Stimulated activated CD8-positive, alpha-beta memory T cell treated with anti-CD3 and anti-CD28 coated beads, Interleukin-2, amount 100 ng/mL, for 48 hours (primary cell): ENCODE results near the gene USF1.
"Not testable (repeated sequence)": the region's sequence is repeated elsewhere in the genome, so short reads cannot be mapped to it uniquely, and the experiment has no call there.

Experiments used
- DNase-seq, 2 donors: peaks; one replicate each; pipeline ENCODE4 v3.0.0-alpha.2; 2020; ENCODE audit warnings: low read depth in 2 of 2

The USF1 gene

GRCh38 chr1:161019751-161020495 lies 25.9 kb downstream of the USF1 start:
- DNase-seq, result no peak

DNA sequence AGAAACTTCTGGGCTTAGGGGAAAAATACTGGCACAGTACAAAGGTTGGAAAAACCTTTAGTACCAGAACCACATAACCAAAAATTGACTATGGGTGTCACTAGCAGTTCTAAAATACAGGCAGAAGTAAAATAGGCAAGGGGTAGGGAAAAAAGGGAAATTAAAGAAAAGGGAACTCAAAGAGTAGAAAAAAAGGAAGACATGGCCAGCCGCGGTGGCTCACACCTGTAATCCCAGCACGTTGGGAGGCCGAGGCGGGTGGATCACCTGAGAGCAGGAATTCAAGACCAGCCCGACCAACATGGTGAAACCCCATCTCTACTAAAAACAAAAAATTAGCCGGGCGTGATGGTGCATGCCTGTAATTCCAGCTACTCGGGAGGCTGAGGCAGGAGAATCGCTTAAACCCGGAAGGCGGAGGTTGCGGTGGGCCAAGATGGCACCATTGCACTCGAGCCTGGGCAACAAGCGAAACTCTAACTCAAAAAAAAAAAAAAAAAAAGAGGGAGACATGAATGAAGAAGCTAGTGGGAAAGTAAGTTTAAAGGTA lies 26.6 kb downstream of the USF1 start:
- DNase-seq, result not testable (repeated sequence)

DNA sequence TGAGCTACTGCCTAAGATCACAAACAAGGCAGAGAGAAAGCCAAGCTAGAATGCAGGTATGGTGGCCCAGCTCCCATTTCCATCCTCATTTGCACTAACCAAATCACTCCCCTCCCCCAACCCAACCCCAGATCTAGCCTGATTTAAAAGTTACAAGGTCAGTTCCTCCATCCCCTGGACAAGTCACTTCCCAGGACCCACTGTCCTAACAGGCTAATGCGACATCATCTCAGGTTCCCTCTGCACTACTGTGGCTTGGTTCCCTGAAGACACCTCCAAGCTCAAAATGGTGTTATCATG lies 27.2 kb downstream of the USF1 start:
- DNase-seq, result no peak

DNA sequence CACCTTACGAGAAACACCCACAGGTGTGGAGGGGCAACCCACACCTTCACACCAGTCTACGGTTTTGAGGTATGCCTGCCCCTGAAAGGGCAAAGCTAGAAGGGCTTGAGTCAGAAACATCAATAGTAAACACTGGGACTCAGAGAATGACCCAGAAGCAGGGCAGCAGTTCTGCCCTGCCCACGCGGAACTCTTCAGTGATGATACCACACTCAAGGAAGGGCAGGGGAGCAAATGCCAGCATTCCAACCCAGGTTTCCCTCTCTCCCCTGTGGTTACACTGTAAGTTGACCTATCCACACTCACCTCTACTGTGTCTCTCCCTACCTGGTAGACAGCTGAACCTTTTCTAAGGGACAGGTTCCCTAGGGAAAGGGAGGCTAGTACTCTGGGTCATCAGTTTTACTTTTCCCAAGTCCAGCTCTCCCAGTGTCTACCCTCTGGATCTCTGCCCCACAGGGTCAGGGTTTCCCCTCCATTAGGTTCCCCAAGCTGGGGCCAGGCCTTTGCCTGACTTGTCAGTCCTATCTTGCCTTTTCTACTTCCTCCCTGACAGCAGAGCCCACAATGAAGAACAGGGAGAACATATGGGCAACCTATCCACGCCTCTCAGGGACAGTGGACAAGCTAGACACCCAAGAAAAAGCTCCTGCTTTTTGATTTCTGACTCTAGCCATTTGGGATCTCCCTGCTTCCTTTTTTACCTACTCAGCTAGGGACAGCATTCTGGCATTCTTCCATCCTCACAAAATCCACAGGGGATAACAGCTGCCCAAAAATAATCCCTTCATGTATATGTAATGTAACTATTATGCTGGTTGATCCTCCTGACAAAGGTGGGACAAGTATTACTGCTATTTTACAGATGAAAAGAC lies 27.8 kb downstream of the USF1 start:
- no peak for DNase-seq

DNA sequence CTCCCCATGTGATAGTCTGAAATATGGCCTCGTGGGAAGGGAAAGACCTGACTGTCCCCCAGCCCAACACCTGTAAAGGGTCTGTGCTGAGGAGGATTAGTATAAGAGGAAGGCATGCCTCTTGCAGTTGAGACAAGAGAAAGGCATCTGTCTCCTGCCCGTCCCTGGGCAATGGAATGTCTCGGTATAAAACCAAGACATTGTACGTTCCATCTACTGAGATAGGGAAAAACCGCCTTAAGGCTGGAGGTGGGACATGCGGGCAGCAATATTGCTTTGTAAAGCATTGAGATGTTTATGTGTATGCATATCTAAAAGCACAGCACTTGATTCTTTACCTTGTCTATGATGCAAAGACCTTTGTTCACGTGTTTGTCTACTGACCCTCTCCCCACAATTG lies 28.6 kb downstream of the USF1 start:
- not testable (repeated sequence) for DNase-seq

- DNase-seq, result not testable (repeated sequence)
These were observed 29.1 kb downstream of the USF1 start for GRCh38 chr1:161016683-161017082.

- peak; percentile 63 to 64 for DNase-seq
These were observed 32.1 kb downstream of the USF1 start for GRCh38 chr1:161013488-161014230.

GRCh38 chr1:161013131-161013487 lies 32.7 kb downstream of the USF1 start:
- no peak for DNase-seq

DNA sequence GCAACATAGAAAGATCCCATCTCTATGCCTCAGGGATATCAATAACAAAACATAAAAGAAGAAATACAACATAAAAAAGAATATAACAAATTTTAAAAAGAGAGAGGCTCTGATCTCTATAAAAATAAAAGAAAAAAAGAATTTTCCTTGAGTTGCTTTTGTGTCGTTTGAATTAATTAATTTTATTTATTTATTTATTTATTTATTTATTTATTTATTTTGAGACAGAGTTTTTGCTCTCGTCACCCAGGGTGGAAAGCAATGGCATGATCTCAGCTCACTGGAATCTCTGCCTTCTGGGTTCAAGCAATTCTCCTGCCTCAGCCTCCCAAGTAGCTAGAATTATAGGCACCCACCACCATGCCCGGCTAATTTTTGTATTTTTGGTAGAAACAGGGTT lies 33.4 kb downstream of the USF1 start:
- no peak for DNase-seq

- DNase-seq, result no peak
These were observed 36.1 kb downstream of the USF1 start for GRCh38 chr1:161009602-161010211.

DNA sequence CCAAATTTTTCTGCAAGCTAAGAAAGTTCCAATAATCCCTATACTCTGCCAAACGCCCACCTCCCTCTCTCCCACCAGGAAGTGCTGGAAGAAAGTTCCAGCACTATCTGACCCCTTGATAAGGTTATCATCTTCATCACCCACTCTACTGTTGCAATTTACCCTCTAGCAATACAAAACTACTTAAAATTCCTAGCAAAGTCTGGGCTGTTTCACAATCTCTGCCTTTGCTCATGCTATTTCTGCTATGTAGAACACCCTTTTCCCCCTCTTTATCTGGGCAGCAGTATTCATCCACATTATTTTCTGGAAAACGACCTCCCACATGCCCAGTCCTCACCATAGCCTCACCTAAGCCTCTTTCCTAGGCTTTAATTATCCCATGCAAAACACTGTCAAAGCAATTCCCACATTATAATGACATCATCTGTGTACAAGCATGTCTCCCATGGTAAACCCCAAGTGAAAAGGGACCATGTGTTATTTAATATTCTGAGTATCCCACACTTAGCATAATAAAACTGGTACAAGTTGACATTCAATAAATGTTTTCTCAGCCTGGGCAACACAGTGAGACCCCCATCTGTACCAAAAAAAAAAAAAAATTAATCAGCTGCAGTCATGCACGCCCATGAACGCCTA lies 36.8 kb downstream of the USF1 start:
- no peak for DNase-seq

DNA sequence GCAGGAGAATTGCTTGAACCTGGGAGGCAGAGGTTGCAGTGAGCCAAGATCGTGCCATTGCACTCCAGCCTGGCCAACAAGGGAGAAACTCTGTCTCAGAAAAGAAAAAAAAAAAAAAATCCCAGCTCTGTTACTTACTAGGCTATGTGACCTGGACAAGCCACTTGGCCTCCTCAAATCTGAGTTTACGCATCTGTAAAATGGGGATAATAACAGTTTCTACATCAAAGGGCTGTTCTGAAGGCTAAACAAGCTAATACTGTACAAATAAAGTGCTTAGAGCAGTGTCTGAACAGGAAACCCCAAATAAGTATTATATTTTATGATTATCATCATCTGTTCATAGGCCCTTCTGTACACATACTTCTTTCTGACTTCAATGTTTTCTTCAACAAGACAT lies 38.4 kb downstream of the USF1 start:
- DNase-seq, result no peak

- no peak for DNase-seq
These were observed 39.2 kb downstream of the USF1 start for GRCh38 chr1:161006563-161006962.

GRCh38 chr1:161001525-161001924 lies 44.3 kb downstream of the USF1 start:
- no peak for DNase-seq

- DNase-seq, result no peak
These were observed 44.9 kb downstream of the USF1 start for GRCh38 chr1:161000736-161001480.

GRCh38 chr1:160999376-160999775 lies 46.4 kb downstream of the USF1 start:
- no peak for DNase-seq

DNA sequence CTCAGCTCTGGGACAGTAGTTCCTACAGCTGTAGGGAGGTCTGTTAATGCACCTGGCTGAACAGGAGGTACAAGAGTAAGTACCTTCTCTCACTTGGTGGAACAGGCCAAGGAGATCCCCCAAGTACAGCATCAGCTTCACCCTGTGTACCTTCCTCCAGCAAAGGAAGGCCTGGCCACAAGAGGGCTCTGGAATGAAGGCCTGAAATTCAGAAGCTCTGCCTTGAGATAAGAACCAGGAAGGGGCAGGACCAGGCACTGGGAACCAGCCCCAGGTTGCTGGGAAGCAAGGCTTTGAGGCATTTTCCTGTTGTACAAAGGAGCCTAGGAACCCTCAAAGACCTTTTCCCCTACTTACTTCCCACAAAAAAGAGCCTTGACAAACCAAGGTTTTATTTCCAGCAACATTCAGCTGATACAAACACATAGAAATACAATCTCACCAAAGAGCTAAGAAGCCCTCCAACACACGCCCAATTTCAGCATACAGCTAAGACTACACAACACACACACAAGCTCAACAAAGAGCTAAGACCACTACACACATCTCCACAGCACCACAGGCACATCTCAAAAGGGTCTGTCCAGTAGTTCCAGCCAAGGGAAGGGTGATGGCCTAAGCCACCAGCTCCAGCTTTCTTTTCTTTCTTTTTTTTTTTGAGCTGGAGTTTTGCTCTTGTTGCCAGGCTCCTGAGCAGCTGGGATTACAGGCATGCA lies 48.3 kb downstream of the USF1 start:
- no peak for DNase-seq

GRCh38 chr1:160996178-160996577 lies 49.6 kb downstream of the USF1 start:
- DNase-seq, result no peak

- no peak for DNase-seq
These were observed 52.1 kb downstream of the USF1 start for GRCh38 chr1:160993544-160994193.
